NT2/D1 (cell line): Measurements from ENCODE around the gene MED16.

Experiments
- SUZ12 ChIP-seq: IDR thresholded peaks from 2 replicates; pipeline ENCODE4 v1.6.1; 2011; ENCODE audit not compliant: insufficient read length, insufficient read depth; ENCODE audit errors: extremely low read depth
- YY1 ChIP-seq: IDR thresholded peaks from 2 replicates; pipeline ENCODE4 v1.6.1; 2011; ENCODE audit not compliant: insufficient read length, insufficient read depth

- TF ChIP-seq YY1 (no peak), SUZ12 (no peak)
Measured at GRCh38 chr19:912181-913079, 19.4 kb upstream of the MED16 start.
